HEK293 (cell line): ENCODE data around the gene DROSHA.

ENCODE experiments used
- CTCF ChIA-PET: fragments of 350-600 bp; formaldehyde crosslinking; extraction: SDS; loops from one replicate; lab custom pipeline; 2021; ENCODE audit warnings: antibody characterized with exemption; lab: Yijun Ruan, JAX
- POLR2A ChIA-PET: fragments of 300-600 bp; formaldehyde crosslinking; extraction: SDS; loops from one replicate; lab custom pipeline; 2020; ENCODE audit warnings: antibody characterized with exemption, inconsistent platforms; lab: Yijun Ruan, JAX
- H3K27ac ChIP-seq: fragments of 200-500 bp; sonication (Bioruptor generic); 2 replicates; pipeline ENCODE4 v1.5.1; 2014; ENCODE audit warnings: low read depth, low read length, control low read depth, inconsistent platforms; ENCODE audit errors: extremely low read depth
- H3K36me3 ChIP-seq, 2 experiments: fragments of 200-500 bp in 1 of 2; sonication (Bioruptor generic) in 1 of 2; 1 replicate in 1 of 2; 2 replicates in 1 of 2; pipeline ENCODE4 v1.5.1; 2014 to 2017; ENCODE audit warnings: inconsistent platforms in 2 of 2, low read length in 2 of 2; ENCODE audit not compliant: control insufficient read depth in 2 of 2, insufficient read depth in 1 of 2
- H3K4me1 ChIP-seq: fragments of 200-500 bp; sonication (Bioruptor generic); 2 replicates; pipeline ENCODE4 v1.5.1; 2014; ENCODE audit warnings: mild to moderate bottlenecking, low read length, inconsistent platforms; ENCODE audit not compliant: control insufficient read depth, insufficient read depth
- H3K4me3 ChIP-seq: 2 replicates; pipeline ENCODE4 v1.5.1; 2011; ENCODE audit warnings: low read depth, mild to moderate bottlenecking, control low read depth, low read length, moderate library complexity
- H3K9me3 ChIP-seq: fragments of 200-500 bp; sonication (Bioruptor generic); 2 replicates; pipeline ENCODE4 v1.5.1; 2014; ENCODE audit warnings: low read depth, low read length, inconsistent platforms; ENCODE audit not compliant: control insufficient read depth, insufficient read depth
- FEZF1 ChIP-seq: fragments of 450-650 bp; formaldehyde crosslinking; IDR thresholded peaks from 2 replicates; pipeline ENCODE4 v1.5.1; 2016; ENCODE audit warnings: missing biosample characterization, missing genetic modification characterization
- MEIS1 ChIP-seq: sonication (generic); formaldehyde crosslinking; IDR thresholded peaks from 2 replicates; pipeline ENCODE4 v1.8.1; 2022; ENCODE audit warnings: missing genetic modification reagents, mild to moderate bottlenecking, borderline replicate concordance
- OVOL3 ChIP-seq: fragments of 450-650 bp; formaldehyde crosslinking; IDR thresholded peaks from 2 replicates; pipeline ENCODE4 v1.5.1; 2016; ENCODE audit warnings: missing biosample characterization, missing genetic modification characterization
- ZBTB17 ChIP-seq: fragments of 450-650 bp; formaldehyde crosslinking; IDR thresholded peaks from 2 replicates; pipeline ENCODE4 v1.5.1; 2016; ENCODE audit warnings: missing biosample characterization, missing genetic modification characterization
- ZFHX2 ChIP-seq: fragments of 450-650 bp; formaldehyde crosslinking; conservative IDR thresholded peaks from 2 replicates; pipeline ENCODE4 v1.5.1; 2016; ENCODE audit warnings: missing biosample characterization, missing genetic modification characterization
- ZIC2 ChIP-seq: fragments of 450-650 bp; formaldehyde crosslinking; IDR thresholded peaks from 2 replicates; pipeline ENCODE4 v1.5.1; 2016; ENCODE audit warnings: missing biosample characterization, missing genetic modification characterization
- ZNF112 ChIP-seq: fragments of 450-650 bp; formaldehyde crosslinking; IDR thresholded peaks from 2 replicates; pipeline ENCODE4 v1.5.0; 2017; ENCODE audit warnings: missing biosample characterization, missing genetic modification characterization
- ZNF132 ChIP-seq: fragments of 450-650 bp; formaldehyde crosslinking; IDR thresholded peaks from 2 replicates; pipeline ENCODE4 v1.5.1; 2017; ENCODE audit warnings: missing biosample characterization, missing genetic modification characterization, borderline replicate concordance
- ZNF223 ChIP-seq: fragments of 450-650 bp; formaldehyde crosslinking; IDR thresholded peaks from 2 replicates; pipeline ENCODE4 v1.5.1; 2016; ENCODE audit warnings: missing biosample characterization, missing genetic modification characterization
- ZNF239 ChIP-seq: fragments of 450-650 bp; formaldehyde crosslinking; IDR thresholded peaks from 2 replicates; pipeline ENCODE4 v1.5.1; 2016; ENCODE audit warnings: missing biosample characterization, missing genetic modification characterization
- ZNF302 ChIP-seq: fragments of 450-650 bp; formaldehyde crosslinking; IDR thresholded peaks from 2 replicates; pipeline ENCODE4 v1.5.1; 2016; ENCODE audit warnings: missing biosample characterization, missing genetic modification characterization, low read depth
- ZNF354C ChIP-seq: fragments of 450-650 bp; formaldehyde crosslinking; IDR thresholded peaks from 2 replicates; pipeline ENCODE4 v1.5.1; 2016; ENCODE audit warnings: missing biosample characterization, missing genetic modification characterization, low read depth, borderline replicate concordance
- ZNF404 ChIP-seq: fragments of 450-650 bp; formaldehyde crosslinking; IDR thresholded peaks from 2 replicates; pipeline ENCODE4 v1.5.1; 2017; ENCODE audit warnings: missing biosample characterization, missing genetic modification characterization
- ZNF423 ChIP-seq: fragments of 450-650 bp; formaldehyde crosslinking; IDR thresholded peaks from 2 replicates; pipeline ENCODE4 v1.5.1; 2016; ENCODE audit warnings: missing biosample characterization, missing genetic modification characterization
- ZNF521 ChIP-seq: fragments of 450-650 bp; formaldehyde crosslinking; IDR thresholded peaks from 2 replicates; pipeline ENCODE4 v1.5.1; 2017; ENCODE audit warnings: missing biosample characterization, mild to moderate bottlenecking, missing genetic modification characterization
- ZNF596 ChIP-seq: fragments of 450-650 bp; IDR thresholded peaks from 2 replicates; pipeline ENCODE4 v1.5.0; 2018; ENCODE audit warnings: missing biosample characterization, mild to moderate bottlenecking, missing genetic modification characterization, moderate library complexity
- ZNF626 ChIP-seq: fragments of 450-650 bp; sonication (Bioruptor Pico); formaldehyde crosslinking; IDR thresholded peaks from 2 replicates; pipeline ENCODE4 v1.5.1; 2018; ENCODE audit warnings: missing biosample characterization, missing genetic modification characterization, inconsistent platforms
- ZNF629 ChIP-seq: fragments of 450-650 bp; formaldehyde crosslinking; IDR thresholded peaks from 2 replicates; pipeline ENCODE4 v1.5.1; 2017; ENCODE audit warnings: missing biosample characterization, missing genetic modification characterization
- ZNF654 ChIP-seq: fragments of 450-650 bp; formaldehyde crosslinking; IDR thresholded peaks from 2 replicates; pipeline ENCODE4 v1.5.1; 2016; ENCODE audit warnings: low read depth, missing biosample characterization, missing genetic modification characterization
- ZNF658 ChIP-seq: fragments of 450-650 bp; formaldehyde crosslinking; IDR thresholded peaks from 2 replicates; pipeline ENCODE4; 2016; ENCODE audit warnings: missing biosample characterization, missing genetic modification characterization
- ZNF747 ChIP-seq: fragments of 450-650 bp; formaldehyde crosslinking; IDR thresholded peaks from 2 replicates; pipeline ENCODE4 v1.5.1; 2016; ENCODE audit warnings: missing biosample characterization, missing genetic modification characterization
- ZNF76 ChIP-seq: fragments of 450-650 bp; formaldehyde crosslinking; IDR thresholded peaks from 2 replicates; pipeline ENCODE4; 2016; ENCODE audit warnings: low read depth, missing biosample characterization, missing genetic modification characterization, borderline replicate concordance
- ZNF768 ChIP-seq: fragments of 450-650 bp; formaldehyde crosslinking; IDR thresholded peaks from 2 replicates; pipeline ENCODE4 v1.5.1; 2018; ENCODE audit warnings: missing biosample characterization, mild to moderate bottlenecking, missing genetic modification characterization
- ZSCAN23 ChIP-seq: fragments of 450-650 bp; formaldehyde crosslinking; IDR thresholded peaks from 2 replicates; pipeline ENCODE4 v1.5.1; 2016; ENCODE audit warnings: missing biosample characterization, missing genetic modification characterization
- ZXDB ChIP-seq: fragments of 450-650 bp; formaldehyde crosslinking; IDR thresholded peaks from 2 replicates; pipeline ENCODE4 v1.5.1; 2016; ENCODE audit warnings: missing biosample characterization, missing genetic modification characterization
- TF ChIP-seq, protein P1 (sequence below): fragments of 450-650 bp; formaldehyde crosslinking; IDR thresholded peaks from 2 replicates; pipeline ENCODE4 v1.5.1; 2016; ENCODE audit warnings: missing biosample characterization, missing genetic modification characterization
- TF ChIP-seq, protein P2 (sequence below): fragments of 450-650 bp; formaldehyde crosslinking; IDR thresholded peaks from 2 replicates; pipeline ENCODE4 v1.5.0; 2017; ENCODE audit warnings: missing biosample characterization, missing genetic modification characterization, borderline replicate concordance

Gene DROSHA

DNA sequence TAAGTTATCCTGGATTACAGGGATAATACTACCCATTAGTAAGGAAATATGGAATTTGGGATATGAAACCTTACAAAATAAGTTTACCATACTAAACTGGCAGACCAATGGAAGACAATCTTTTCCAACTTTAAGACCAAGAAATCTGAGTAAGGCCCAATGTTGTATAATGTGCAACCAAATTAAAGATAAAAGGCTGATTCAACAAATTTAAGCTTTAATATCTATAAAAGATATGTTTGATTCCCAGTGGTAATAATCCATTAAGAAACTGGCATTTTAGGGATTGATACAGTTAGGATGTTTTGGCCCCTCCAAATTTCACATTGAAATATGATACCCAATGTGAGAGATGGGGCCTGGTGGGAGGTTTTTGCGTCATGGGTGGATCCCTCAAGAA, 66.6 kb downstream of the DROSHA start:
- Histone ChIP-seq H3K4me3 (no peak overlapping the region), H3K27ac (no peak overlapping the region), H3K9me3 (no peaks in the 10 kb centered on the region), H3K36me3 (peaks cover 54 to 85% of the 10 kb centered on the region in 2 experiments), H3K4me1 (no peaks in the 10 kb centered on the region)
- no peak for TF ChIP-seq ZNF768 (tag by site-specific recombination)
- TF ChIP-seq ZNF112, result no peak
- ChIA-PET POLR2A (no interaction called here), CTCF (no interaction called here)

DNA sequence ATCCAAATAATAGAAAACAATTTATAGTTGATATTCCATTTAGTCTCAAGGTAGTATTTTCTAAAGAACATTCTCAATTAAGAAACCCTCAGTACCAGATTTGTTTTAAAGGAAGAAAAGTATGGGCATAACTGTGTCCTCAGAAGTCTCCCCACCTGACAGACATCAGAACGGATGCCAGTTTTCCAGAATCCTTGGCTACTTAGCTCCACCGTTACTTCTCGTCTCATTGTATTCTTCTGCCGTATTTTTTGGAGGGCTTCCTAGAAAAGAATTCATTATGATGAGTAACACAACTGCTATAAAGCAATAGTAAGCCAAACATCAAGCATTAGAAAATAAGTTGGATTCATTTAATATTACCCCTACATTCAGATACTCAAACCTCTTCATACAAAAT, 67.8 kb downstream of the DROSHA start:
- no peaks in the 10 kb centered on the region for H3K4me1 ChIP-seq
- H3K4me3 ChIP-seq, result no peak overlapping the region
- no peak overlapping the region for H3K27ac ChIP-seq
- H3K36me3 ChIP-seq, result peaks cover 66 to 92% of the 10 kb centered on the region in 2 experiments
- H3K9me3 ChIP-seq, result no peaks in the 10 kb centered on the region
- CTCF ChIA-PET, result no interaction called here
- POLR2A ChIA-PET, result no interaction called here
- no peak for TF ChIP-seq ZNF596 (tag by site-specific recombination)
- no peak for TF ChIP-seq ZBTB17
- no peak for TF ChIP-seq ZNF658 (tag by site-specific recombination)
- no peak for TF ChIP-seq ZNF521 (tag by site-specific recombination)
- TF ChIP-seq ZNF354C (tag by site-specific recombination), result no peak

DNA sequence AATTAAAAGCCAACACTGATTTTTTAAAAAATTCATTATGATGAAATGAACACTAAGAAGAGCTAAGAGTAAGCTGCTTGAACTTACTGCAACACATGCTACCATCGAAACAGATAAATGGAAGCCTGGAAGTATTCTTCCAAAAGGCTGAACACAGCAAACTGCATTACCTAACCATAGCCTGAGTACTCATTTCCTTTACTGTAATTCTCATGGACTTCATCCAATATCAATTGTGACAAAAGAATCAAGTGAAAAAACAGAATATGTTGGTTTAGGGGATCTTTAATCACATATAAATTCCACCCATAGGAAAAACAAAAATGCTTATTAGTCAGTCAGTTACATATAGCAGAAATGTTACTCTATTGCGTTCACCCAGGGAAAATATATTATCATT, 68.5 kb downstream of the DROSHA start:
- ChIA-PET POLR2A (no interaction called here), CTCF (no interaction called here)
- Histone ChIP-seq H3K36me3 (peaks cover 70 to 92% of the 10 kb centered on the region in 2 experiments), H3K4me3 (no peak overlapping the region), H3K27ac (no peak overlapping the region), H3K4me1 (no peaks in the 10 kb centered on the region), H3K9me3 (no peaks in the 10 kb centered on the region)
- TF ChIP-seq ZFHX2 (tag by site-specific recombination), result no peak
- TF ChIP-seq, protein P1, sequence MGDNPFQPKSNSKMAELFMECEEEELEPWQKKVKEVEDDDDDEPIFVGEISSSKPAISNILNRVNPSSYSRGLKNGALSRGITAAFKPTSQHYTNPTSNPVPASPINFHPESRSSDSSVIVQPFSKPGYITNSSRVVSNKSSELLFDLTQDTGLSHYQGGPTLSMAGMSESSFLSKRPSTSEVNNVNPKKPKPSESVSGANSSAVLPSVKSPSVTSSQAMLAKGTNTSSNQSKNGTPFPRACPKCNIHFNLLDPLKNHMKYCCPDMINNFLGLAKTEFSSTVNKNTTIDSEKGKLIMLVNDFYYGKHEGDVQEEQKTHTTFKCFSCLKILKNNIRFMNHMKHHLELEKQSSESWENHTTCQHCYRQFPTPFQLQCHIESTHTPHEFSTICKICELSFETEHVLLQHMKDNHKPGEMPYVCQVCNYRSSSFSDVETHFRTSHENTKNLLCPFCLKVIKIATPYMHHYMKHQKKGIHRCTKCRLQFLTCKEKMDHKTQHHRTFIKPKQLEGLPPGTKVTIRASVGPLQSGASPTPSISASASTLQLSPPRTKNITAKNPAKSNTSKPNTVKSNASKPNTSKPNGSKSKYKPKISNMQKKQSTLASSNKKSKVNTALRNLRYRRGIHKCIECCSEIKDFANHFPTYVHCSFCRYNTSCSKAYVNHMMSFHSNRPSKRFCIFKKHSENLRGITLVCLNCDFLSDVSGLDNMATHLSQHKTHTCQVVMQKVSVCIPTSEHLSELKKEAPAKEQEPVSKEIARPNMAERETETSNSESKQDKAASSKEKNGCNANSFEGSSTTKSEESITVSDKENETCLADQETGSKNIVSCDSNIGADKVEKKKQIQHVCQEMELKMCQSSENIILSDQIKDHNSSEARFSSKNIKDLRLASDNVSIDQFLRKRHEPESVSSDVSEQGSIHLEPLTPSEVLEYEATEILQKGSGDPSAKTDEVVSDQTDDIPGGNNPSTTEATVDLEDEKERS (tag by site-specific recombination), result no peak
- no peak for TF ChIP-seq ZNF223
- TF ChIP-seq, protein P2, sequence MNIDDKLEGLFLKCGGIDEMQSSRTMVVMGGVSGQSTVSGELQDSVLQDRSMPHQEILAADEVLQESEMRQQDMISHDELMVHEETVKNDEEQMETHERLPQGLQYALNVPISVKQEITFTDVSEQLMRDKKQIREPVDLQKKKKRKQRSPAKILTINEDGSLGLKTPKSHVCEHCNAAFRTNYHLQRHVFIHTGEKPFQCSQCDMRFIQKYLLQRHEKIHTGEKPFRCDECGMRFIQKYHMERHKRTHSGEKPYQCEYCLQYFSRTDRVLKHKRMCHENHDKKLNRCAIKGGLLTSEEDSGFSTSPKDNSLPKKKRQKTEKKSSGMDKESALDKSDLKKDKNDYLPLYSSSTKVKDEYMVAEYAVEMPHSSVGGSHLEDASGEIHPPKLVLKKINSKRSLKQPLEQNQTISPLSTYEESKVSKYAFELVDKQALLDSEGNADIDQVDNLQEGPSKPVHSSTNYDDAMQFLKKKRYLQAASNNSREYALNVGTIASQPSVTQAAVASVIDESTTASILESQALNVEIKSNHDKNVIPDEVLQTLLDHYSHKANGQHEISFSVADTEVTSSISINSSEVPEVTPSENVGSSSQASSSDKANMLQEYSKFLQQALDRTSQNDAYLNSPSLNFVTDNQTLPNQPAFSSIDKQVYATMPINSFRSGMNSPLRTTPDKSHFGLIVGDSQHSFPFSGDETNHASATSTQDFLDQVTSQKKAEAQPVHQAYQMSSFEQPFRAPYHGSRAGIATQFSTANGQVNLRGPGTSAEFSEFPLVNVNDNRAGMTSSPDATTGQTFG (tag by site-specific recombination), result no peak

DNA sequence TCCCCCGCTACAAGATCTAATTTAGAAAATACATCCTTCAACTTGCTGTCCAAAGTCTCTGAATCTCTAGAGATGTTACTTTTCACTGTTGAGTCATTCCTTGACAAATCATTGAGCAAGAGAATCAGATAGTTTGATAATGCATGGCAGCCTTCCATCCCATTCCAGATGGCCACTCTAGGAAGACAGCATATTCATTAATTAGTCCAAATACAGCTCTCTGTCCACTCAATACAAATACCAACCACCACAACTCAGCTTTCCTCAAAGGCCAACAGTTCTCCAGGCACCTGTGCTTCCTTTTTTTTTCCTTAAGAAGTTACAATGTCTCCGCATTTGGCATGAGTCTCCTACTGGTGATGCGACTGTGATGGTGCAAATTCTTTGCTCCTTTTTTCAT, 72.3 kb downstream of the DROSHA start:
- Histone ChIP-seq H3K27ac (no peak overlapping the region), H3K9me3 (no peaks in the 10 kb centered on the region), H3K4me1 (no peaks in the 10 kb centered on the region), H3K36me3 (peaks cover 80% of the 10 kb centered on the region in 2 experiments), H3K4me3 (no peak overlapping the region)
- POLR2A ChIA-PET, result no interaction called here
- CTCF ChIA-PET, result no interaction called here
- TF ChIP-seq ZNF132 (tag by site-specific recombination), result no peak
- TF ChIP-seq FEZF1 (tag by site-specific recombination), result no peak
- no peak for TF ChIP-seq ZSCAN23 (tag by site-specific recombination)
- TF ChIP-seq ZIC2, result no peak
- no peak for TF ChIP-seq ZNF404 (tag by site-specific recombination)
- TF ChIP-seq ZNF76, result no peak
- no peak for TF ChIP-seq MEIS1
- TF ChIP-seq ZNF747, result no peak
- no peak for TF ChIP-seq ZNF302 (tag by site-specific recombination)
- TF ChIP-seq OVOL3 (tag by site-specific recombination), result no peak
- no peak for TF ChIP-seq ZNF423 (tag by site-specific recombination)
- TF ChIP-seq ZNF626 (tag by site-specific recombination), result no peak
- TF ChIP-seq ZXDB, result no peak
- TF ChIP-seq ZNF629 (tag by site-specific recombination), result no peak
- TF ChIP-seq ZNF654, result no peak
- TF ChIP-seq ZNF239 (tag by site-specific recombination), result no peak
